K562 (cell line): ENCODE measurements around the gene TOX2. TPM values are rescaled to one million over a fixed set of nuclear protein-coding genes. Genes with fewer than 3 reads are reported as not detected.

ENCODE experiments used
- CGGBP1 ChIP-seq: fragments of 250-450 bp; sonication (Bioruptor Pico); IDR thresholded peaks from 2 replicates; pipeline ENCODE4 v1.9.0; 2021; ENCODE audit warnings: mild to moderate bottlenecking
- CHCHD3 ChIP-seq: fragments of 250-450 bp; sonication (Bioruptor Pico); IDR thresholded peaks from 2 replicates; pipeline ENCODE4 v2.1.2; 2022; ENCODE audit warnings: mild to moderate bottlenecking
- CSDE1 ChIP-seq, 2 experiments: fragments of 450-650 bp; IDR thresholded peaks; 2 replicates each; pipeline ENCODE4 v1.6.1; 2016; ENCODE audit warnings: mild to moderate bottlenecking in 1 of 2
- FIP1L1 ChIP-seq: fragments of 200-400 bp; formaldehyde crosslinking; IDR thresholded peaks from 2 replicates; pipeline ENCODE4 v1.6.1; 2018; ENCODE audit warnings: mild to moderate bottlenecking, low read depth, low read length; ENCODE audit not compliant: poor library complexity, severe bottlenecking
- FOXP1 ChIP-seq: sonication (generic); formaldehyde crosslinking; IDR thresholded peaks from 2 replicates; pipeline ENCODE4 v1.8.0; 2022; ENCODE audit warnings: mild to moderate bottlenecking, missing genetic modification reagents
- HMG20A ChIP-seq: fragments of 450-650 bp; formaldehyde crosslinking; conservative IDR thresholded peaks from 2 replicates; pipeline ENCODE4 v1.4.0; 2020; ENCODE audit warnings: mild to moderate bottlenecking, mixed read lengths
- IRF2 ChIP-seq: sonication (generic); formaldehyde crosslinking; IDR thresholded peaks from 2 replicates; pipeline ENCODE4 v1.8.1; 2022; ENCODE audit warnings: mild to moderate bottlenecking, missing genetic modification reagents
- MCM7 ChIP-seq, 2 experiments: fragments of 450-650 bp; IDR thresholded peaks; 2 replicates each; pipeline ENCODE4 v1.6.1; 2016 to 2018
- NCOA2 ChIP-seq, 2 experiments: fragments of 450-650 bp; IDR thresholded peaks; 2 replicates each; pipeline ENCODE4 v1.6.1; 2018; ENCODE audit warnings: mild to moderate bottlenecking in 2 of 2, moderate library complexity in 1 of 2; ENCODE audit not compliant: partially characterized antibody in 2 of 2
- NFRKB ChIP-seq: fragments of 450-650 bp; IDR thresholded peaks from 2 replicates; pipeline ENCODE4 v1.6.1; 2016; ENCODE audit warnings: low read depth
- RCOR1 ChIP-seq, 2 experiments: IDR thresholded peaks; 2 replicates each; pipeline ENCODE4 v1.6.1; 2012; ENCODE audit warnings: low read depth in 2 of 2, low read length in 2 of 2, borderline replicate concordance in 1 of 2, improper control_type of control experiment in 1 of 2
- SIRT6 ChIP-seq: IDR thresholded peaks from one replicate; pipeline ENCODE4 v1.6.1; 2012; ENCODE audit warnings: low read depth, mild to moderate bottlenecking, control low read depth, inconsistent platforms, low read length, moderate library complexity
- TGIF2 ChIP-seq: sonication (generic); formaldehyde crosslinking; IDR thresholded peaks from 2 replicates; pipeline ENCODE4 v1.8.1; 2022; ENCODE audit warnings: mild to moderate bottlenecking, missing genetic modification reagents, moderate library complexity
- TOE1 ChIP-seq, 2 experiments: fragments of 450-650 bp in 1 of 2; sonication (generic) in 1 of 2; formaldehyde crosslinking in 1 of 2; IDR thresholded peaks; 2 replicates each; pipeline versions ENCODE4 v1.7.1 to v1.8.0; 2016 to 2022; ENCODE audit warnings: borderline replicate concordance in 2 of 2, mild to moderate bottlenecking in 2 of 2, antibody characterized with exemption in 1 of 2, inconsistent platforms in 1 of 2, low read depth in 1 of 2, missing genetic modification reagents in 1 of 2, moderate library complexity in 1 of 2
- TSHZ1 ChIP-seq: fragments of 250-450 bp; sonication (Bioruptor Pico); IDR thresholded peaks from 2 replicates; pipeline ENCODE4 v1.4.0; 2020; ENCODE audit warnings: mild to moderate bottlenecking, moderate library complexity
- ZMIZ1 ChIP-seq, 2 experiments: fragments of 150-350 bp in 1 of 2; IDR thresholded peaks; 2 replicates each; pipeline ENCODE4 v1.6.1; 2012 to 2016; ENCODE audit warnings: low read depth in 2 of 2, low read length in 2 of 2, mild to moderate bottlenecking in 1 of 2, moderate library complexity in 1 of 2
- ZNF12 ChIP-seq: sonication (generic); formaldehyde crosslinking; IDR thresholded peaks from 2 replicates; pipeline ENCODE4 v1.4.0; 2020; ENCODE audit warnings: mild to moderate bottlenecking, missing genetic modification reagents
- ZNF140 ChIP-seq: fragments of 250-450 bp; sonication (Bioruptor Pico); IDR thresholded peaks from 2 replicates; pipeline ENCODE4 v1.8.0; 2021; ENCODE audit warnings: moderate library complexity, mild to moderate bottlenecking, inconsistent platforms
- ZNF398 ChIP-seq: fragments of 250-450 bp; sonication (Bioruptor Pico); IDR thresholded peaks from 2 replicates; pipeline ENCODE4 v1.8.0; 2021; ENCODE audit warnings: moderate library complexity, mild to moderate bottlenecking, inconsistent platforms
- polyA plus RNA-seq, 8 experiments: library from polyadenylated mRNA; depleted of rRNA in 4 of 8; stranded (reverse) in 5 of 8; unstranded in 3 of 8; fragments of >200 nt; fragmentation: Nextera tagmentation in 2 of 8; fragmentation: Illumina TruSeq in 1 of 8; extraction: Ambion mirVana in 2 of 8; extraction: Trizol in 1 of 8; gene quantifications; 2 replicates each; pipeline versions ENCODE4 v1.2.1 to v1.2.3, GENCODE V29; 2011 to 2014; ENCODE audit warnings: inconsistent platforms in 1 of 8, missing spikeins in 1 of 8
- total RNA-seq, 7 experiments: library from RNA; depleted of rRNA in 6 of 7; stranded (reverse); fragments of >200 nt in 6 of 7; fragmentation: Illumina TruSeq in 2 of 7; extraction: Trizol in 2 of 7; gene quantifications; 2 replicates each; pipeline versions ENCODE4 v1.2.1 to v1.2.3, GENCODE V29; 2011 to 2021; ENCODE audit warnings: low replicate concordance in 1 of 7

Gene TOX2
- total and polyA plus RNA-seq, 9 of the 15 experiments (the other 6 are each of a cell fraction or from before 2014, with no cell fraction given), result not detected

GRCh38 chr20:44010162-44010704 is 95.6 kb downstream of the TOX2 start (continued):
- TF ChIP-seq FIP1L1, result no peak
- no peak for TF ChIP-seq HMG20A (CRISPR knock-in tag)
- no peak for TF ChIP-seq CHCHD3
- TF ChIP-seq ZNF140, result no peak
- TF ChIP-seq TOE1 (IDR thresholded peaks at IDR 0.05; ENCODE audit: borderline replicate concordance), result no peak
- no peak for TF ChIP-seq TOE1 (CRISPR knock-in tag; IDR thresholded peaks at IDR 0.05; ENCODE audit: borderline replicate concordance, low read depth)
- no peak for TF ChIP-seq ZNF12 (CRISPR knock-in tag)
- TF ChIP-seq IRF2 (CRISPR knock-in tag), result no peak
- no peak for TF ChIP-seq NCOA2 (IDR thresholded peaks at IDR 0.05; ENCODE audit: partially characterized antibody in 2 of 2)
- no peak for TF ChIP-seq ZNF398 (CRISPR knock-in tag)
- no peak for TF ChIP-seq TGIF2 (CRISPR knock-in tag)
- no peak for TF ChIP-seq MCM7 (IDR thresholded peaks at IDR 0.05)
- TF ChIP-seq ZMIZ1 (IDR thresholded peaks at IDR 0.05; ENCODE audit: low read depth in 2 of 2, low read length in 2 of 2), result peak in 1 of 2 experiments; percentile 94; a peak in 2 of 4 replicates
- TF ChIP-seq RCOR1 (IDR thresholded peaks at IDR 0.05; ENCODE audit: borderline replicate concordance in 1 of 2, low read depth in 2 of 2, low read length in 2 of 2), result peak in 1 of 2 experiments; percentile 93; a peak in 2 of 4 replicates
- TF ChIP-seq TSHZ1 (CRISPR knock-in tag), result no peak
- TF ChIP-seq FOXP1, result no peak
- TF ChIP-seq CSDE1 (IDR thresholded peaks at IDR 0.05), result no peak
- TF ChIP-seq NFRKB, result no peak
- TF ChIP-seq CGGBP1, result no peak
- no peak for TF ChIP-seq SIRT6
